SK-N-SH (cell line): ENCODE results near the gene PSTPIP2. TPM values are rescaled to one million over a fixed set of nuclear protein-coding genes. Genes with fewer than 3 reads are reported as not detected.

ENCODE experiments used
- CTCF ChIA-PET: fragments of 300-600, 350-600 bp; formaldehyde crosslinking; extraction: SDS; loops from one replicate; lab custom pipeline; 2021; lab: Yijun Ruan, JAX
- POLR2A ChIA-PET: fragments of 350-600 bp; sonication (Branson Sonifier 250); formaldehyde crosslinking; extraction: SDS; loops from one replicate; lab custom pipeline; 2020; ENCODE audit warnings: antibody characterized with exemption, inconsistent platforms; lab: Yijun Ruan, JAX
- DNase-seq: peaks from one replicate; pipeline ENCODE4 v3.0.0; 2012
- H2AFZ ChIP-seq: fragments of 200-600 bp; sonication (generic); 2 replicates; pipeline ENCODE4 v1.8.1; 2016; ENCODE audit warnings: antibody characterized with exemption, mild to moderate bottlenecking, low read depth
- H3F3A ChIP-seq: fragments of 200-600 bp; sonication (generic); replicated peaks from 2 replicates; pipeline ENCODE3; 2016; ENCODE audit warnings: antibody characterized with exemption, mild to moderate bottlenecking; ENCODE audit not compliant: insufficient read depth
- H3K27ac ChIP-seq, 2 experiments: fragments of 200-500 bp in 1 of 2; fragments of 200-600 bp in 1 of 2; sonication (Bioruptor generic) in 1 of 2; sonication (generic), shearing (Covaris generic) in 1 of 2; 2 replicates each; pipeline versions ENCODE4 v1.5.1 to v1.6.1; 2014 to 2016; ENCODE audit warnings: low read depth in 2 of 2, inconsistent platforms in 1 of 2, low read length in 1 of 2, mild to moderate bottlenecking in 1 of 2, mixed read lengths in 1 of 2
- H3K27me3 ChIP-seq: fragments of 200-600 bp; sonication (generic), shearing (Covaris generic); 2 replicates; pipeline ENCODE4 v1.6.1; 2016; ENCODE audit warnings: mixed run types; ENCODE audit not compliant: insufficient read depth
- H3K36me3 ChIP-seq, 2 experiments: fragments of 200-500 bp in 1 of 2; fragments of 200-600 bp in 1 of 2; sonication (Bioruptor generic) in 1 of 2; sonication (generic) in 1 of 2; replicated peaks in 1 of 2; 2 replicates each; pipeline versions ENCODE3 to v1.5.1; 2014 to 2016; ENCODE audit warnings: low read length in 1 of 2, mild to moderate bottlenecking in 1 of 2; ENCODE audit not compliant: insufficient read depth in 2 of 2, control insufficient read depth in 1 of 2
- H3K4me1 ChIP-seq, 2 experiments: fragments of 200-500 bp in 1 of 2; fragments of 200-600 bp in 1 of 2; sonication (Bioruptor generic) in 1 of 2; sonication (generic), shearing (Covaris generic) in 1 of 2; 2 replicates each; pipeline versions ENCODE4 v1.5.1 to v1.6.1; 2014 to 2016; ENCODE audit warnings: low read depth in 1 of 2, low read length in 1 of 2, mixed run types in 1 of 2; ENCODE audit not compliant: insufficient read depth in 2 of 2, control insufficient read depth in 1 of 2
- H3K4me2 ChIP-seq: fragments of 200-600 bp; sonication (generic), shearing (Covaris generic); 2 replicates; pipeline ENCODE4 v1.6.1; 2017; ENCODE audit warnings: mixed run types
- H3K4me3 ChIP-seq, 2 experiments: fragments of 200-500 bp in 1 of 2; fragments of 200-600 bp in 1 of 2; sonication (Bioruptor generic) in 1 of 2; sonication (generic), shearing (Covaris generic) in 1 of 2; 2 replicates each; pipeline versions ENCODE4 v1.5.1 to v1.8.1; 2014 to 2016; ENCODE audit warnings: low read depth in 2 of 2, inconsistent platforms in 1 of 2, low read length in 1 of 2, mild to moderate bottlenecking in 1 of 2, mixed read lengths in 1 of 2, moderate library complexity in 1 of 2
- H3K79me2 ChIP-seq: fragments of 200-600 bp; sonication (generic); 2 replicates; pipeline ENCODE4 v1.8.1; 2017; ENCODE audit warnings: mild to moderate bottlenecking; ENCODE audit not compliant: insufficient read depth
- H3K9ac ChIP-seq: fragments of 200-600 bp; sonication (generic); 2 replicates; pipeline ENCODE4 v1.6.1; 2017; ENCODE audit warnings: mixed run types
- H3K9me2 ChIP-seq: fragments of 200-600 bp; sonication (generic); 2 replicates; pipeline ENCODE4 v1.6.1; 2017; ENCODE audit warnings: mixed run types
- H3K9me3 ChIP-seq: fragments of 200-600 bp; sonication (generic); 2 replicates; pipeline ENCODE4 v1.6.1; 2017; ENCODE audit warnings: mixed run types, mild to moderate bottlenecking, moderate library complexity
- H4K20me1 ChIP-seq: fragments of 200-600 bp; sonication (generic); 2 replicates; pipeline ENCODE4 v1.6.1; 2017; ENCODE audit warnings: mild to moderate bottlenecking, mixed run types; ENCODE audit not compliant: insufficient read depth
- GATA2 ChIP-seq: sonication (generic); formaldehyde crosslinking; IDR thresholded peaks from 2 replicates; pipeline ENCODE4 v1.5.0; 2020; ENCODE audit warnings: mild to moderate bottlenecking, missing genetic modification reagents
- RAD21 ChIP-seq: IDR thresholded peaks from 2 replicates; pipeline ENCODE4 v1.6.1; 2012; ENCODE audit warnings: mild to moderate bottlenecking, low read length
- RFX5 ChIP-seq: IDR thresholded peaks from 2 replicates; pipeline ENCODE4 v1.6.1; 2012; ENCODE audit warnings: mild to moderate bottlenecking, improper control_type of control experiment, low read length
- RXRA ChIP-seq: IDR thresholded peaks from 2 replicates; pipeline ENCODE4 v1.4.0; 2012; ENCODE audit warnings: low read depth, mild to moderate bottlenecking, borderline replicate concordance
- SIN3A ChIP-seq: IDR thresholded peaks from 2 replicates; pipeline ENCODE4 v1.6.1; 2012; ENCODE audit warnings: low read depth, mild to moderate bottlenecking, low read length, moderate library complexity, borderline replicate concordance
- YY1 ChIP-seq: IDR thresholded peaks from 2 replicates; pipeline ENCODE4 v1.4.0; 2012; ENCODE audit warnings: low read depth, mild to moderate bottlenecking
- WGBS: methylation state at CpG from one replicate; pipeline ENCODE4 v1.1.6; 2017; ENCODE audit warnings: low lambda C conversion rate; 5-methylcytosine and 5-hydroxymethylcytosine counted together
- polyA plus RNA-seq, 3 experiments: library from polyadenylated mRNA; depleted of rRNA; stranded (reverse); fragments of >200 nt; gene quantifications; 2 replicates each; pipeline ENCODE4 v1.2.3, GENCODE V29; 2012
- TF ChIP-seq, protein P1 (sequence below): IDR thresholded peaks from 2 replicates; pipeline ENCODE4; 2012
- TF ChIP-seq, protein P2 (sequence below): fragments of 150-350 bp; IDR thresholded peaks from 2 replicates; pipeline ENCODE4 v1.6.1; 2017; ENCODE audit warnings: antibody characterized with exemption, low read length, low read depth, borderline replicate concordance

PSTPIP2 gene
- polyA plus RNA-seq, 1 of the 3 experiments (the other 2 are of a cell fraction) = 9.5 TPM

- no peak overlapping the region for H3K4me3 ChIP-seq
- TF ChIP-seq RXRA (no peak), GATA2 (no peak), RAD21 (no peak), SIN3A (no peak), RFX5 (no peak)
- TF ChIP-seq, protein P1, sequence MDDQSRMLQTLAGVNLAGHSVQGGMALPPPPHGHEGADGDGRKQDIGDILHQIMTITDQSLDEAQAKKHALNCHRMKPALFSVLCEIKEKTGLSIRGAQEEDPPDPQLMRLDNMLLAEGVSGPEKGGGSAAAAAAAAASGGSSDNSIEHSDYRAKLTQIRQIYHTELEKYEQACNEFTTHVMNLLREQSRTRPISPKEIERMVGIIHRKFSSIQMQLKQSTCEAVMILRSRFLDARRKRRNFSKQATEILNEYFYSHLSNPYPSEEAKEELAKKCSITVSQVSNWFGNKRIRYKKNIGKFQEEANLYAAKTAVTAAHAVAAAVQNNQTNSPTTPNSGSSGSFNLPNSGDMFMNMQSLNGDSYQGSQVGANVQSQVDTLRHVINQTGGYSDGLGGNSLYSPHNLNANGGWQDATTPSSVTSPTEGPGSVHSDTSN = no peak
- TF ChIP-seq, protein P2, sequence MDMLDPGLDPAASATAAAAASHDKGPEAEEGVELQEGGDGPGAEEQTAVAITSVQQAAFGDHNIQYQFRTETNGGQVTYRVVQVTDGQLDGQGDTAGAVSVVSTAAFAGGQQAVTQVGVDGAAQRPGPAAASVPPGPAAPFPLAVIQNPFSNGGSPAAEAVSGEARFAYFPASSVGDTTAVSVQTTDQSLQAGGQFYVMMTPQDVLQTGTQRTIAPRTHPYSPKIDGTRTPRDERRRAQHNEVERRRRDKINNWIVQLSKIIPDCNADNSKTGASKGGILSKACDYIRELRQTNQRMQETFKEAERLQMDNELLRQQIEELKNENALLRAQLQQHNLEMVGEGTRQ = no peak
- TF ChIP-seq, all 33 proteins: peak for 0
- no peak overlapping the region for H3K9ac ChIP-seq
- H3K9me2 ChIP-seq = no peaks in the 10 kb centered on the region
- H2AFZ ChIP-seq = no peak overlapping the region
- 81% methylated on average over 3 of the region's 3 CpGs for WGBS
- H3K4me2 ChIP-seq = no peak overlapping the region
- H3K4me1 ChIP-seq = no peaks in the 10 kb centered on the region
- ChIA-PET POLR2A (no interaction called here), CTCF (no interaction called here)
- H4K20me1 ChIP-seq = no peaks in the 10 kb centered on the region
- no peak overlapping the region for H3K27ac ChIP-seq
- H3K79me2 ChIP-seq = no peaks in the 10 kb centered on the region
- H3F3A ChIP-seq = peaks cover 6% of the 10 kb centered on the region
- H3K36me3 ChIP-seq = no peaks in the 10 kb centered on the region
- H3K9me3 ChIP-seq = no peaks in the 10 kb centered on the region
- no peaks in the 10 kb centered on the region for H3K27me3 ChIP-seq
- no peak for DNase-seq
Measured at GRCh38 chr18:46019936-46020335, 52.1 kb downstream of the PSTPIP2 start.

DNA sequence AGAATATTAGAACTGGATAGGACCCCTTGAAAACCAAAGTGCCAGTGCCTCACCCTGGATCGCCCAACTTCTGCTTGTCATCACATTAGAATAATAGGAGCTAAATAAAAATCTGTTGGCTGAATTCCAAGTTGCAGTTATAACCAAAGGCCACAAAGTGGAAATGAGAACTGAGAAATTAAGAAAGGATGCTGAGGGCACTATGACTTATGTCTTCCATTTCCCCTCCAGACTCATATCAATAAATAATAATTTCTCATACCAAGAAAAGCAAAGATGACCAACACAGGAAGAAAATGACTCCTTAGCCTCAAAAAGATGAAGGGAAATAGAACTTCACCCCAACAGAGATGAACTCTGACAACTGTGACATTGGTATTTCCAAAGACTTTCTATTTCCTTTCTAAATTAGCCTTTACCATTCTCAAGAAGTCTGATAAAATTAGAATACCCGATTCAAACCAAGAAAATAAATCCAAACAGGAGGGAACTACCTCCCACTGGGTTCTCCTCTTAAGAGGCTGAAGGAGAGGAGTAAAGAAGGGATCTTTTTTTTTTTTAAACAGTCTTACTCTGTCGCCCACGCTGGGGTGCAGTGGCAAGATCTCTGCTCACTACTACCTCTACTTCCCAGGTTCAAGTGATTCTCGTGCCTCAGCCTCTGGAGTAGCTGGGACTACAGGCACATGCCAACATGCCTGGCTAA is 58.4 kb downstream of the PSTPIP2 start:
- POLR2A ChIA-PET = no interaction called here

More for the DNA sequence above, 58.4 kb downstream of the PSTPIP2 start:
- Histone ChIP-seq H3K27ac (no peak overlapping the region), H3K4me2 (no peak overlapping the region), H3K9ac (no peak overlapping the region)
- TF ChIP-seq YY1 (no peak), GATA2 (no peak), SIN3A (no peak)
- TF ChIP-seq, protein P1 = no peak
- TF ChIP-seq, all 33 proteins: peak for 0
- peaks cover 6% of the 10 kb centered on the region for H3F3A ChIP-seq
- H3K9me2 ChIP-seq = no peaks in the 10 kb centered on the region
- no peaks in the 10 kb centered on the region for H3K27me3 ChIP-seq
- H3K9me3 ChIP-seq = no peaks in the 10 kb centered on the region
- no peaks in the 10 kb centered on the region for H4K20me1 ChIP-seq
- peaks cover 3 to 7% of the 10 kb centered on the region in 2 experiments for H3K36me3 ChIP-seq
- DNase-seq = no peak
- H3K4me3 ChIP-seq = no peak overlapping the region
- no peak overlapping the region for H2AFZ ChIP-seq
- H3K4me1 ChIP-seq = no peaks in the 10 kb centered on the region
- CTCF ChIA-PET = no interaction called here
- H3K79me2 ChIP-seq = no peaks in the 10 kb centered on the region
- WGBS = 90% methylated on average over 5 of the region's 5 CpGs
